Hematopoietic multipotent progenitor cell treated with erythropoietin and hydrocortisone succinate and interleukin-3 and kit ligand, for 8 days (in vitro differentiated cells): ENCODE measurements around the gene TAF3.

ENCODE experiments used
- DNase-seq: peaks from one replicate; pipeline ENCODE4 v3.0.0-alpha.2; 2015

TAF3 gene

DNA sequence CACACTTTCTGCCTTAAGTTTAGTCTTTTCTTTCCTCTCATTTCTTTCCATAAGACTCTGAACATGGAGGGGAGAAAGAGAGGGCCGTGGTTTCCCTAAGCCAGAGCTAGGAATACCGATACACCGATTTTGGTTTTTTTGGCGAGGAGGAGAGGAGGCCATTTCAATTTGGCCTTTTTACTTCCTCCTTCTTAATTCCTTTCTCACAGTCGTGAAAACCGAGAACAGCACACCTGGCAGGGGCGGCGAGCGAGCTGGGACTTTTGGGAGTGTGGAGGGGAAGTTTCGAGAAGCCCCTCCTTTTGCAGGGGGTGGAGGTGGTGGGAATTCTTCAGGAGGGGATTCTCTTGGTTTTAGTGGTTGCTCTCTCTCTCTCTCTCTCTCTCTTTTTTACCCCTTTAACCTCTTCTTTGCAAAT, 242.4 kb downstream of the TAF3 start:
- DNase-seq: no peak

DNA sequence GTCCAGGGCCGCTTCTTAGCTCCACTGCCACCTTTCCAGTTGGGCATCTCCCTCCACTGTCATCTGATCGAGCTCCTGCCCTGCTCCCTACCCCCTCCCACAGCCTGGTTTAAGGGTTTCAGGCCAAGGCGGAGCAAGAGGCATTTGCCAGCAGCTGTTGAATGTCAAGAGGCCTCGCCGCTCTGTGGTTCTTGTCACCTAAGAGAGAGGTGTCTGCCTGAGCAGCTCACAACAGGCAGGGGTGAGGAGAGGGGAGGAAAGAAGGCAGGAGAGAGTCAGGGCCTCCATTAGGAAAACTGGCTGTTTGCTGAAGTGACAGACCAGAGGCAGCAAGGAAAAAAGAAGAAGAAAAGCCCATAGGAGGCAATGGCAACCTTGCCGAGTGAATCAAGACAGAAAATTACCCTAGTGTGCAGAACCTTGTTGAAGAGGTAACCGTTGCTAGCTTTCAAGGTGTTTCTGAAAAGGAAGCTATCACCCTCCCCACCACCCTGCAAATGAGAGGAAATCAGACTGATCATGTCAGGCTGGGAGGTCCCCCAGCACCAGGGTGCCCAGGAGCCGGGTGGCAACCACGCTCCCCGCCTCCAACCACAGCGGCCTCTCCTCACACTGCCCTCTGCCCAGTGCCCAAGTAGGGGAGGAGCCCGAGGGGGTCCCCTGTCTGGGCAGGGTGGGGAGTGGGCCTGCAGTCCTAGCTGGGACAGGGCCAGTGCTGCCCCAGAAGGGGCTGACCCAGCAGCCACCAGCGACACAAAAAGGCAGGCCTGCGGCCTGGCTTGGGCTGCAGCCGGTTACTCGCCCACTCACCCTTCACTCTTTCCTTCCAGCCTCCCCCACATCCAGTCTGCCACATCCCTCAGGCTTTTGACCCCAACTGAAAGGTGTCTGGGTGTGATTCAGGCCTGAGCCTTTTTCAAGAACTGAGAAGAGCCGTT, 243.2 kb downstream of the TAF3 start:
- DNase-seq: no peak

DNA sequence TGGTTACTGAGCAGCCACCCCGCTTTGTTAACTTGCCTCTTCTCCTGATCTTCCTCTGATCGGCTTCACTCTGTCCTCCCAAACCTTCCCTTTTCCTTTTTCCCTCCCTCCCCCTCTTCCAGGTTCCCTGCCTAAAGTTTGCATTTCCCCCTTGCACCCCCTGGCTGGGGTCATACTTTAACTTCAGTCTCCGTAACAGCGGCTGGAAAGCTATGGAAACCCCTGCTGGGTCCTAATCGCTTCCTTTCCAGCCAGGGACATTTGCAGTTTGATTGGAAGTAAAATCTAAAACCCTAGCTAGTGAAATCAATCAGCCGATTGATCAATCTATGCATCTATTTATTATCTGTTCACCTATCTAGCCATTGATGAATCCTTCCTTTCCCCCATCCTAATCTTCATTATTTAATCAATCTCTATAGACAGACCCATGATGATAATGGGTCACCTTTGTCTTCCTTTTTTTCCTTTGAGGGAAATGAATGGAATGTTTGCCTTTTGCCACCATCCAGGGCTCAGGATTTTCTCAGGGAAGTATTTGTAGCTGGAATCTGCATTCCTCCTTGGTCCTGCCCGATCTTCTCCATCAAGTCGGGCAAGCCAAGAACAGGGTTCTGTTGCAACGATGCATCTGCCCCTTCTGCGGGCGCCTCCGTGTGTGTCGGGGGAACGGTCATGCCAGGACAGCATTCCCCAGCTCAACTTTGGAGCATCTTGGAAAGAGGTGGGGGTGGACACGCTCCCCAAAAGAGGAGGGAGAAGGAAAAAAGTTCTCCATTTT, 245.0 kb downstream of the TAF3 start:
- no peak for DNase-seq

- no peak for DNase-seq
Observed at GRCh38 chr10:8063935-8064334, 245.6 kb downstream of the TAF3 start.

GRCh38 chr10:8064436-8064835, 246.1 kb downstream of the TAF3 start:
- no peak for DNase-seq

- DNase-seq: no peak
Observed at GRCh38 chr10:8065651-8066050, 247.3 kb downstream of the TAF3 start.

- DNase-seq: no peak
Observed at GRCh38 chr10:8066124-8066523, 247.8 kb downstream of the TAF3 start.
